ENCODE measurements around the gene BARX1. TPM values are rescaled to one million over a fixed set of nuclear protein-coding genes. Genes with fewer than 3 reads are reported as not detected.

The BARX1 gene
- total RNA-seq, 4 donors from 2014 or later: 0.28 to 0.67 TPM; not detected in 2

- no peak for DNase-seq
- TF ChIP-seq CTCF (IDR thresholded peaks at IDR 0.05) (no peak), POLR2A (IDR thresholded peaks at IDR 0.05) (no peak)
- Histone ChIP-seq H3K27me3 (no peaks in the 10 kb centered on the region), H3K4me3 (no peak overlapping the region), H3K36me3 (no peaks in the 10 kb centered on the region), H3K27ac (no peak overlapping the region), H3K4me1 (no peaks in the 10 kb centered on the region), H3K9me3 (no peaks in the 10 kb centered on the region)
- intact Hi-C loops (cut with DNase I; ENCODE audit: low total_unique reads): no loop called here
Observed at GRCh38 chr9:93905473-93906133, 49.6 kb downstream of the BARX1 start.

GRCh38 chr9:93904649-93905472, 50.3 kb downstream of the BARX1 start:
- Histone ChIP-seq H3K27me3 (no peaks in the 10 kb centered on the region), H3K9me3 (no peaks in the 10 kb centered on the region), H3K36me3 (no peaks in the 10 kb centered on the region), H3K27ac (no peak overlapping the region), H3K4me1 (no peaks in the 10 kb centered on the region), H3K4me3 (no peak overlapping the region)
- no peak for DNase-seq
- TF ChIP-seq POLR2A (IDR thresholded peaks at IDR 0.05) (no peak), CTCF (IDR thresholded peaks at IDR 0.05) (no peak)
- intact Hi-C loops (cut with DNase I; ENCODE audit: low total_unique reads): no loop called here

- H3K36me3 ChIP-seq: no peaks in the 10 kb centered on the region
- H3K4me3 ChIP-seq: no peak overlapping the region
- no peak for DNase-seq
- intact Hi-C loops (cut with DNase I; ENCODE audit: low total_unique reads): no loop called here
- no peaks in the 10 kb centered on the region for H3K4me1 ChIP-seq
- no peak for TF ChIP-seq POLR2A (IDR thresholded peaks at IDR 0.05)
- TF ChIP-seq CTCF (IDR thresholded peaks at IDR 0.05): no peak
- no peak overlapping the region for H3K27ac ChIP-seq
- no peaks in the 10 kb centered on the region for H3K27me3 ChIP-seq
- no peaks in the 10 kb centered on the region for H3K9me3 ChIP-seq
Observed at GRCh38 chr9:93903886-93904648, 51.1 kb downstream of the BARX1 start.

- no peak for TF ChIP-seq POLR2A (IDR thresholded peaks at IDR 0.05)
- no peak for TF ChIP-seq CTCF (IDR thresholded peaks at IDR 0.05)
- Histone ChIP-seq H3K36me3 (no peaks in the 10 kb centered on the region), H3K4me3 (no peak overlapping the region), H3K4me1 (no peaks in the 10 kb centered on the region), H3K27ac (no peak overlapping the region), H3K27me3 (no peaks in the 10 kb centered on the region), H3K9me3 (no peaks in the 10 kb centered on the region)
- intact Hi-C loops (cut with DNase I; ENCODE audit: low total_unique reads): no loop called here
- DNase-seq: peak in 1 of 2 donors; percentile 2
Observed at GRCh38 chr9:93902780-93903655, 52.1 kb downstream of the BARX1 start.
